Neuron (in vitro differentiated cells): ENCODE measurements around the gene ANKLE2.
A peak's percentile ranks its signal among the peaks of the same experiment; 100 is the strongest.
"Not testable (repeated sequence)": the region's sequence is repeated elsewhere in the genome, so short reads cannot be mapped to it uniquely, and the experiment has no call there.

Source experiments
- H2AFZ ChIP-seq: one replicate; pipeline ENCODE4 v1.6.1; 2013; ENCODE audit warnings: low read depth, mild to moderate bottlenecking, inconsistent platforms, low read length, moderate library complexity
- H3K27me3 ChIP-seq: one replicate; pipeline ENCODE4 v1.6.1; 2013; ENCODE audit warnings: low read length; ENCODE audit not compliant: insufficient read depth
- H3K36me3 ChIP-seq: one replicate; pipeline ENCODE4 v1.6.1; 2013; ENCODE audit warnings: low read length; ENCODE audit not compliant: insufficient read depth
- H3K4me1 ChIP-seq: one replicate; pipeline ENCODE4 v1.6.1; 2013; ENCODE audit warnings: low read length; ENCODE audit not compliant: insufficient read depth
- H3K4me3 ChIP-seq: 2 replicates; pipeline ENCODE4 v1.5.1; 2013; ENCODE audit warnings: mild to moderate bottlenecking, low read length, moderate library complexity
- H3K9me3 ChIP-seq: one replicate; pipeline ENCODE4 v1.6.1; 2013; ENCODE audit warnings: low read length

ANKLE2 gene

DNA sequence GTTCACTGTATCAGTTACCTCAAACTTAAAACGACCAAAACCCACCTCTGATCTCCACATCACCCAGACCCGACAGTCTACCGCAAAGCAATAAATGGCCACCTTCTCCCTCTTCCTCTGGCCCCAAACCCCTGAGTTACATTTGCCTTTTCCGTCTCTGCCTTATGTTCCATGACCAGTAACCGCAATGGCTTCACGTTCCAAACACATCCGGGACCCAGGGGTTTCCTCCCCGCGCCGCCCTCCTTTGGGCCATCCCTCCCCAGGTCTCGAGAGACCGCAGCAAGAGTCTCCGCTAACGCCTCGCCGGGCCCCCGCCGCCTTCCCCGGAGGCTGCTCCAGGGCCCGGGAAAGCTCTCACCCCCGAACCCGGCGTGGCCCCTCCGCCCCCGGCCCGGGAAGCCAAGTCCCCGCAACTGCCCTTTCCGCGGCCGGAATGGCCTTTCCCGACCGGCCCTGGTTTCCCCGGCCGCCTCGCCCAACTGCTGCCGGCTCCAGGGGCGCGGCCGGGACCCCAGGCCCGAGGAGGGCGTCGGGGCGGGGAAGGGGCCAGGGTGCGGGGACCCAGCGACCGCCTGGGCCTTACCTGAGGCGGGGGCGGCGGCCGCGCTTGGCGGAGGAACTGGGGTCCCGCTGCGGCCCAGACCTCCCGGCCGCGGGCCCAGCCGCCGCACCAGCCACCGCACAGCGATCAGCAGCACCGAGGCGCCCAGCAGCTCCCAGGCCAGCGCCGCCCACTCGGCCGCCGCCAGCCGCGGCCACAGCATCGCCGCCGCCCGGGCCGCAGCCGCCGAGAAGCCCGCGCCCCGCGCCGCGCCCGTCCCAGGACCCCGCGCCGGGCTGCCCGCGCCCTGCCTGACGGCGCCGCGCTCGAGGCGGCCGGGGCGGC is at the start of gene ANKLE2:
ANKLE2 (minus strand) TSS at position 801 of the 889 bp plus-strand sequence; CDS start at position 767, 34 bp downstream.
- peak within 1 kb of the TSS; percentile 62 for H2AFZ ChIP-seq
- H3K36me3 ChIP-seq: peaks cover 18% of the 10 kb centered on the region

GRCh38 chr12:132809391-132809790 is 47.8 kb upstream of the ANKLE2 start:
- H3K27me3 ChIP-seq, H3K9me3 ChIP-seq, H2AFZ ChIP-seq, H3K4me1 ChIP-seq, H3K4me3 ChIP-seq: not testable (repeated sequence)
- peaks cover 71% of the 10 kb centered on the region for H3K36me3 ChIP-seq

More for the DNA sequence above, at the start of gene ANKLE2:
- H3K4me1 ChIP-seq: peaks cover 10% of the 10 kb centered on the region
- no peaks in the 10 kb centered on the region for H3K27me3 ChIP-seq
- peaks cover 5% of the 10 kb centered on the region for H3K9me3 ChIP-seq
- H3K4me3 ChIP-seq: peak within 1 kb of the TSS; percentile 86

- Histone ChIP-seq H3K4me3 (no peak overlapping the region), H3K36me3 (peaks cover 72% of the 10 kb centered on the region), H3K9me3 (peaks cover 1% of the 10 kb centered on the region), H2AFZ (no peak overlapping the region), H3K4me1 (no peaks in the 10 kb centered on the region), H3K27me3 (no peaks in the 10 kb centered on the region)
Observed at GRCh38 chr12:132807295-132808092, 45.9 kb upstream of the ANKLE2 start.

DNA sequence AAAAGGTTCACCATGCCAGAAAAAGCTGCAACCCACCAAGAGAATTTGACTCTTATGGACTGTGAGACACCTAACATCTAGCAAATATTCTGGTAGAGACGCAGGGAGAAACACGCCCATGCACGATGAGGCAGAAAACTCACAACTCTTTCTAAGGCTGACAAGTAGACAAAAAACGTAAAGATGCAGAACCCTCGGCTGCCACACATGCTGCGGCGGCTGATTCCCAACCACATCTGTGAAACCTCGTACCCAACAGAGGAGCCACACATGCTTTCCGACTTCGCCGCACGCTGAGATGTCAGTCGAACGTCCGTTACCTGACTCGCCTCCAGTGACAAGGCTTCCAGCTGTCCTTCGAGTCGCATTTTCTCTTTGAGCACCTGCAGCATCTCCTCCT is 45.2 kb upstream of the ANKLE2 start:
- Histone ChIP-seq H3K4me3 (no peak overlapping the region), H3K4me1 (no peaks in the 10 kb centered on the region), H3K27me3 (no peaks in the 10 kb centered on the region), H3K9me3 (no peaks in the 10 kb centered on the region), H3K36me3 (peaks cover 69% of the 10 kb centered on the region), H2AFZ (no peak overlapping the region)

DNA sequence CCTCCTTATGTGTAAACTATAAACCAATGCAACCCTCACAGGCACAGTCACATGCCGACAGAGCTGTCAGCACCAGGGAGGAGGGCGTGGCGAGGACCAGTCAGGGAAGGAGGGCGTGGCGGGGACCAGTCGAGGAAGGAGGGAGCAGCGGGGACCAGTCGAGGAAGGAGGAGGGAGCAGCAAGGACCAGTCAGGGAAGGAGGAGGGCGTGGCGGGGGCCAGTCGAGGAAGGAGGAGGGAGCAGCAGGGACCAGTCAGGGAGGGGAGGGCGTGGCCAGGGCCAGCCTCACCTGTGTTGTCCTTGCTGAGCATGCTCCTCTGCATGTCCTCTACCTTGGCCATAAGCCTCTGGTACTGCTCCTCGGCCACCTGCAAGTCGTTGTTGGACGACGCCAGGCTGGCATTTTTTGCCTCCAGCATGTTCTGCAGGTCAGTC is 42.8 kb upstream of the ANKLE2 start:
- no peak overlapping the region for H3K4me3 ChIP-seq
- H2AFZ ChIP-seq: no peak overlapping the region
- no peaks in the 10 kb centered on the region for H3K4me1 ChIP-seq
- no peaks in the 10 kb centered on the region for H3K27me3 ChIP-seq
- H3K36me3 ChIP-seq: peaks cover 73% of the 10 kb centered on the region
- no peaks in the 10 kb centered on the region for H3K9me3 ChIP-seq

- Histone ChIP-seq H3K27me3 (no peaks in the 10 kb centered on the region), H3K4me3 (no peak overlapping the region), H3K36me3 (peaks cover 79% of the 10 kb centered on the region), H3K9me3 (no peaks in the 10 kb centered on the region), H2AFZ (no peak overlapping the region), H3K4me1 (no peaks in the 10 kb centered on the region)
Observed at GRCh38 chr12:132803888-132804287, 42.3 kb upstream of the ANKLE2 start.

DNA sequence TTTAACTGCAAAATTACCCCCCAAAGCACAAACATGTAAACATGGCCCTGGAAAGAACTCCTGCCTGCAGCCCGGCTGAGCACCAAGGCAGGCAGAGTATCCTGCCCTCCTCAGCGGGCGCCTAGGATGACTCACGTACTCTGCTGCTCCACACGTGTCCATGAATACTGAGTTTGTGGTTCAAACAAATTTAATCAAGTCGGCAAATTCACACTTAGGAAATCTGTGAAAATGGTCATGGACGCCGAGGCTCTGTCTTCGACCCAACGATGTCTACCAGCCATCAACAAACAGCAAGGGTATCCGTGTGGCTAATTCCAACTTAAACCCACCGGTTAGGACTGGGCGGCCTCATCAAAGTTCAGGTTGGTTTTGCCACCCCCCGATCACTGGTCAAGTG is 41.5 kb upstream of the ANKLE2 start:
- Histone ChIP-seq H3K4me3 (no peak overlapping the region), H3K9me3 (no peaks in the 10 kb centered on the region), H3K27me3 (no peaks in the 10 kb centered on the region), H3K36me3 (peaks cover 80% of the 10 kb centered on the region), H3K4me1 (no peaks in the 10 kb centered on the region), H2AFZ (no peak overlapping the region)

DNA sequence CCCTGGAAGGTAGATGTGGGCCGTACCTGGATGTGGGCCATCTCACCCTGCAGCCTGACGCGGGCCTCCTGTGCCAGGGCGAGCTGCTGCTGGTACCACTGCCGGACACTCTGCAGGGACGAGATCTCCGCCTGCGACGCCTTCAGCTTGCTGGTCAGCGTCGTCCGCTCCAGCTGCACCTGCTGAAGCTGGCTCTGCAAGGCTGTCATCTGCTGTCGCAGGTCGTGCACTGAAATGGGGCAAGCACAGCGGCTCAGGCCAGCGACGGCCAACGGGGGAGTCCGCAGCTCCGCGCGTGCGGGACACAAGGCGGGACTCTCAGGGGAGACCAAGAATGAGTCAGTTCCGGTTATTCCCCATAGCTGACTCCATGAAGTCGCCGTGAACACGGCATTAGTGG is 40.1 kb upstream of the ANKLE2 start:
- peaks cover 80% of the 10 kb centered on the region for H3K36me3 ChIP-seq
- no peaks in the 10 kb centered on the region for H3K27me3 ChIP-seq
- no peaks in the 10 kb centered on the region for H3K4me1 ChIP-seq
- H3K9me3 ChIP-seq: no peaks in the 10 kb centered on the region
- H2AFZ ChIP-seq: no peak overlapping the region
- no peak overlapping the region for H3K4me3 ChIP-seq

GRCh38 chr12:132798836-132799235 is 37.2 kb upstream of the ANKLE2 start:
- no peak overlapping the region for H3K4me3 ChIP-seq
- peaks cover 5% of the 10 kb centered on the region for H3K9me3 ChIP-seq
- peaks cover 83% of the 10 kb centered on the region for H3K36me3 ChIP-seq
- no peaks in the 10 kb centered on the region for H3K4me1 ChIP-seq
- no peaks in the 10 kb centered on the region for H3K27me3 ChIP-seq
- H2AFZ ChIP-seq: no peak overlapping the region

GRCh38 chr12:132797820-132798570 is 36.4 kb upstream of the ANKLE2 start:
- Histone ChIP-seq H3K4me3 (no peak overlapping the region), H3K27me3 (no peaks in the 10 kb centered on the region), H3K4me1 (no peaks in the 10 kb centered on the region), H3K9me3 (peaks cover 8% of the 10 kb centered on the region), H3K36me3 (peaks cover 77% of the 10 kb centered on the region), H2AFZ (no peak overlapping the region)

GRCh38 chr12:132795847-132796246 is 34.2 kb upstream of the ANKLE2 start:
- Histone ChIP-seq H3K9me3 (peaks cover 14% of the 10 kb centered on the region), H2AFZ (no peak overlapping the region), H3K4me1 (no peaks in the 10 kb centered on the region), H3K4me3 (no peak overlapping the region), H3K27me3 (no peaks in the 10 kb centered on the region), H3K36me3 (peaks cover 74% of the 10 kb centered on the region)

- not testable (repeated sequence) for H3K27me3 ChIP-seq, H3K4me1 ChIP-seq, H2AFZ ChIP-seq, H3K4me3 ChIP-seq
- H3K36me3 ChIP-seq: peaks cover 63% of the 10 kb centered on the region
- peaks cover 14% of the 10 kb centered on the region for H3K9me3 ChIP-seq
Observed at GRCh38 chr12:132791940-132792339, 30.3 kb upstream of the ANKLE2 start.

- H3K4me3 ChIP-seq: no peak overlapping the region
- H3K27me3 ChIP-seq: no peaks in the 10 kb centered on the region
- H2AFZ ChIP-seq: no peak overlapping the region
- peaks cover 61% of the 10 kb centered on the region for H3K36me3 ChIP-seq
- H3K9me3 ChIP-seq: peaks cover 12% of the 10 kb centered on the region
- no peaks in the 10 kb centered on the region for H3K4me1 ChIP-seq
Observed at GRCh38 chr12:132789099-132789471, 27.5 kb upstream of the ANKLE2 start.
